Stimulated activated CD8-positive, alpha-beta memory T cell treated with anti-CD3 and anti-CD28 coated beads, Interleukin-4, amount 100 ng/mL, for 4 hours (primary cell): ENCODE data around the gene WDR36.

Experiments
- DNase-seq, 2 donors: peaks; one replicate each; pipeline ENCODE4 v3.0.0-alpha.2; 2020; ENCODE audit warnings: low read depth in 2 of 2, low spot score in 1 of 2

WDR36 gene

DNA sequence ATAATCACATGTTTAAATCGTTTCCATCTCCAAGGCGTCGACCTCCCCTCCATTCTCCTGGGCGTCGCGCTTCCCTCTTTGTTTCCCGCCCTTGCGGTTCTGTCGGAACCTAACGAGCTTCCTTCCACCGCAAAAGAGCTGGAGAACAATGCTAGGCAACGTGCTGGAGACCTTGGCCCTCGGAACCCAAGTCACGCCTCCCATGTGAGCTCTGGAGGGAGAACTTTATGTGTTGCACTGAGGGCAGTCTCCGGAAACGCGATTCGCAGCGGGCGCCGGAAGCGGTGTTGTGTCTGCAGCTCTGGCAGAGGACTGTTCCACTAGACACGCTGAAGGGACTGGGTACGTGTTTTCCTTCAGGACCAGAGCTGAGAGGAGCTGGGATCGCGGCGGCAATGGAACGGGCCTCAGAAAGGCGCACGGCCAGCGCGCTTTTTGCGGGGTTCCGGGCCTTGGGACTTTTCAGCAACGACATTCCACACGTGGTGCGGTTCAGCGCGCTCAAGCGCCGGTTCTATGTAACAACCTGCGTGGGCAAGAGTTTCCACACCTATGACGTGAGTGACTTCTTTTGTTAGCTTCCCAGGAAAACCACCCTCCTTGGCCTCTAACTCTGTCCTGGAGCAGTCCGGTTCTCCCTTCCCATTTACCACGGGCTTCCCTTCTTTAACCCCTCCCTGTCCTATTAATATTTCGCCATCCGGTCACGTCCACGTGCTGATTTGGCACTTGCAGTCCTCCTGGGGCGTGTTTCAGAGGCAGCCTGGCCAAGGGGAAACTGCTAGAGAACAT, at the start of gene WDR36:
TSS of gene WDR36 (plus strand) at position 287 of the 792 bp plus-strand sequence. CDS start at position 396, 109 bp downstream.
- DNase-seq, result peak; percentile 78 to 86

- no peak for DNase-seq
Observed at GRCh38 chr5:111043712-111044506, 48.2 kb upstream of the WDR36 start.

- DNase-seq, result no peak
Observed at GRCh38 chr5:111058064-111058463, 34.1 kb upstream of the WDR36 start.

- no peak for DNase-seq
Observed at GRCh38 chr5:111060169-111060568, 32.0 kb upstream of the WDR36 start.

DNA sequence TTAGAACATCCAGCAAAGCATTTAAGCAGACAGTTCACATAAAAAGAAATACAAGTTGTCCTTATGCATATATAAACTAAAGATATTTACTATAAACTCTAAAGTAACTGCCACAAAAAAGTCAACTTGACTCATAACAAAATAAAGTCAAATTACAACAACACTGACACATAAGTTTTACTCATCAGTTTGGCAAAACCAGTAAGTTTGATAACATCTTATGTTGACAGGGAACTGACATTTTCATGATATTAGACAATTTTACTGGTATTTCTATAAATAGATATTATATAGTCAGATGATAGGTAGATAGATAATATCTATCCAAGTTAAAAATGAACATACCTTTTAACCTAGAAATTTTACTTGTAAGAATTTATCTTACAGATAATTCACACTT, 30.5 kb upstream of the WDR36 start:
- DNase-seq, result no peak

DNA sequence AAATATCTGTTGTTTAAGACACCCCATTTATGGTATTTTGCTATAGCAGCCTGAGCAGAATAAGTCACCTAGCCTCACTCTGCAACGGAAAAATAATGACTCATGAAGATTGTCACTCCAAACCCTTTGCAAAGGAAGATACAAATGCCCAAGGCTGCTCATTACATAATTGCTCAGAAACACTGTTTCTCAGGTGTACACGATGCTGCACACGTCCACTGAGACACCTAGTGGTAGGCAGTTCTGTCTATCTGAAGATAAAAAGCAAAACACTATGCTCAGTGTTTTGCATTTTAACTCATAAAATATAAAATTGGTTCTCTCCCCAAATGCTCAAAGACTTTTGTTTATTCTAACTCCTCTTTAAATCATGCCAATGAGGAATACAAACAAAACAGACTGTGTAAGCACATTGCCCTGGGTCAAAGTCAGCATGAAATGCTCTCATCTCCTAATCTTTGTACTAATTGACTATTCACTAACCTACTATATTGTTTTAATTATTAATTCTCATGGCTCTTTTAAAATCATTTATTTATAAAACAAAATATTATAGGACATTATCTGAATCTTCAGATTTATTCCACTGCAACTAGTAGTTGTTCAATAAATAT, 28.3 kb upstream of the WDR36 start:
- no peak for DNase-seq

- no peak for DNase-seq
Observed at GRCh38 chr5:111066261-111066938, 25.7 kb upstream of the WDR36 start.

DNA sequence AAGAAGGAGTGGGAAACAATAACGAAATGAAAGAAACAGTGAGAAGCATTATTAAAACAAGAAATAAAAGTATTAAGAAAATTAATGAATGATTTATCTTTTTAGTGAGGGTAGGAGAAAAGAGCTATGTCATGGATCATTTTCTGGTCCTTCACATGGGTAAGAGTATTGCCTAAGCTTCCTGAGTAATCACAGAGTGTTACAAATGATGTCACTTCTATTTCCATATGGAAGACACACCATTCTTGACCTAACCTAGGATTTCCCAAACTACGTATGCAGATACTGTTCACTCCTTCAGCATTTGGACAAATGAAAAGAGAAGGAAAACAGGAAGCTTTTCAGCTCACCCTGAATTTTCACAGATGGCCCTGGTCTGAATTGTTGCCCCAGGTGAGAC, 23.9 kb upstream of the WDR36 start:
- no peak for DNase-seq

GRCh38 chr5:111069839-111070238, 22.3 kb upstream of the WDR36 start:
- no peak for DNase-seq

GRCh38 chr5:111070272-111071134, 21.6 kb upstream of the WDR36 start:
- DNase-seq, result no peak

DNA sequence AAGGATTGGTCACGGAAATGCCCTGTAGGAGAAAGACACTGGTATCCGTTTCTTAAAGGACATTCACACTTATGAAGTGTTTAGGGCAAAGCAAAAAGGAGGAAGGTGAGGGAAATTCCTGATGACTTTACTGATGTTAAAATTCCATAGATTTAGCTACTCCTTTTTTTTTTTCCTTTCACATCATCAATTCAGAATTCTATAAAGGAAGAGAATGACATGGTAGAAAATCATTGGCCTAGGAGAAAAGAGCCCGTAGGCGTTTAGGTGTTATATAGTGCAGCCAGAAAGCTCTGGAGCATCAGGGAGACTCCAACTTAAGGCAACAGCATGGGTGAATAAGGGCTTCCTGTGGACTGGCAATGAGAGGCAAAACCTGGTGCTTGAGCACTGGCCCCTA, 20.7 kb upstream of the WDR36 start, which contains the start of gene TSLP:
TSS of gene TSLP (plus strand) at position 301 of the 400 bp plus-strand sequence. CDS start 178 bp downstream, outside the sequence.
- no peak for DNase-seq

- DNase-seq, result peak; percentile 43 to 46
Observed at GRCh38 chr5:111072949-111073682, 19.0 kb upstream of the WDR36 start.

DNA sequence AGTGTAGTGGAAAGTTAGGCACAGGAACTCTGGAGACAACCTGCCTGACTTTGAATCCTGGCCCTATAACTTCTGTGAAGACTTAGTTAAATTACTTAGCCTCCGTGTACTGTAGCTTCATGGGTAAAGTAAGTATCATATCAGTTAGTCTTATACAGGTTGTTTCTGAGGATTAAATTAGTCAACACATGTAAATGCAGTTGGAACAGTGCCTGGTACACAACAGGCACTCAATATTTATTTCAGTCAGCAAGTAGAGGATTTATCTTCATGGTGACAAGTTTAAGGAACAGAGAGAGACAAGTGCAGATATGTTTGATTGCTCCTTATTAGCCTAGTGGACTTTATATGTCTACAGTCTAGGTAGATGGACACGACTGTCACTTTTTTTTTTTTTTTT, 17.9 kb upstream of the WDR36 start:
- no peak for DNase-seq

- DNase-seq, result no peak
Observed at GRCh38 chr5:111075520-111075919, 16.6 kb upstream of the WDR36 start.

GRCh38 chr5:111076091-111076490, 16.1 kb upstream of the WDR36 start:
- DNase-seq, result no peak

GRCh38 chr5:111077678-111078077, 14.5 kb upstream of the WDR36 start:
- DNase-seq, result no peak

DNA sequence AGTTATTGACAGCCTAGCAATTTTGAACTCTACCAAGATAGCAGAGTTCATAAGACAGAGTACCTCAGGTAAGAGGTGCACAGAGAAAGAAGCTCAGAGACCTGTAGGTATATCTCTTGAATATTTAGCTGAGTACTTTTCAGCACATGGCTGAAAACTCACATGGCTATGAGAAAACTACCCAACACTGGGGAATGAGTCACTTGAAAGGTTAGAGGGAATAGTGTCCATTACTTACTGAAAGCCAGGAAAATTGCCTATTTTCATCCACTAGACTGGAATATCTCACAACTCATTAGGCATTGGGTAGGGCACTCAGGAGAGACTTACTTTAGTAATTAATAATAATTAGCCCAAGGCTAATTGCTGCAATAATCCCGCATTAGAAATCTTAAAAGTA, 12.3 kb upstream of the WDR36 start:
- no peak for DNase-seq

DNA sequence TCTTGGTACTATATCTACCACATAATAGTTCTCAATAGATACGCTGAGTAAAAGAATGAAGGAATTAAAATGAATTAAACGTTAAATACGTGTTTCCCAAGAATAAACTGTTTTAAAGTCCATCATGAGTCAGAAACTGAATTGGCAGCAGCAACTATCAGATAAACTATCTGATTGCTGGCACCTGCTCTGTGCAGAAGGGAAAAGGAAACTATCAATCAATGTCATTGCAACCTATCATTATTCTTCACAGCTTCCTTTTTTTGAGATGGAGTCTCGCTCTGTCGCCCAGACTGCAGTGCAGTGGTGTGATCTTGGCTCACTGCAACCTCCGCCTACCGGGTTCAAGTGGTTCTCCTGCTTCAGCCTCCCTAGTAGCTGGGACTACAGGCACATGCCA, 8.8 kb upstream of the WDR36 start:
- DNase-seq, result no peak

- no peak for DNase-seq
Observed at GRCh38 chr5:111095982-111096381, 3.8 kb downstream of the WDR36 start.
